Right hindlimb (tissue), 1 donor: ENCODE measurements around the gene AKR1C2.
"Not testable (repeated sequence)": the region's sequence is repeated elsewhere in the genome, so short reads cannot be mapped to it uniquely, and the experiment has no call there.

Experiments
- DNase-seq: peaks from one replicate; pipeline ENCODE4 v3.0.0-alpha.2; 2018

Gene AKR1C2

DNA sequence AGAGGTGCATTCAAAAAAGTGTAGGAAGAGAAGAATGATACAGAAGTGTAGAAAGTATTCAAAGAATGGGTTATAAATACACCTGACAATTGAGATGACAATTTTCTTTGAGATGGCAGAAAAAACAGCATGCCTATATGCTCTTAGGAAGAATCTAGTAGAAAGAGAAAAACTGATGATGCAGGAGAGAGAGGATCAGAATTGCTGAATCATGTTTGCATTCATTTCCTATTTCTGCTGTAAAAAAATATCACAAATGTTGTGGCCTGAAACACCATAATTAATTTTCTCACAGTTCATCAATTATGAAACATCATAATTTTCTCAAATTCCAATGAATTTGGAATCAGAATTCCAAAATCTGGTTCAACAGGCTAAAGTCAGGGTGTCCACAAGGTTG lies 50.3 kb downstream of the AKR1C2 start:
- no peak for DNase-seq

DNA sequence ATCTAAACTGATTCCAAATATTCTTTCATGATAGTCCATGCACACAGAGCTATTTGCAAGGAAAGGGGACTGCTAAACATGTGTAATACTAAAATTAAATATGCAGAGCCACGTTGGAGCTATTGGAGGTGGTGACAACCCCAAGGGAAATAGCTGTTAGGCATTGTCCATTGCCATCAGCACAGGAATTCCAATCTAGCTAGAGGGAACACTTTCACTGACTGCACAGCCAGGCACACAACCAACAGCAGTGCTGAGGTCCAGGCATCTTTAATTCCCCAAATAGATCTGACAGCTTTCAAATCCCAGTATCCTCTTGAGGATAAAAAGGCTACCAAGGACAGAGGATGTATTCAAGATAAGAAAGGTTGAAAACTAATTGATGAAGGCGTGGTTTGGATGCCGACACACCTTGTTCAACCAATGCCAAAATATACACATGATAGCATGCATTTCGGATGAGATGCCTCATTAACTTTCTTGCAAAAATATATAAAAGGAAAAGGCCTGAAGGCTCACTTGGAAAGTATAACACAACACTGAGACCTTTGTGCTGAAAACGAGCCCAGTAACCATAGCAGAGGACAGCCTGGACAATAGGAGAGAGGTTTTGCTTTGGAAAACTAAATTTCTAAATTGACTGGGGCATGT lies 52.0 kb downstream of the AKR1C2 start:
- not testable (repeated sequence) for DNase-seq

DNA sequence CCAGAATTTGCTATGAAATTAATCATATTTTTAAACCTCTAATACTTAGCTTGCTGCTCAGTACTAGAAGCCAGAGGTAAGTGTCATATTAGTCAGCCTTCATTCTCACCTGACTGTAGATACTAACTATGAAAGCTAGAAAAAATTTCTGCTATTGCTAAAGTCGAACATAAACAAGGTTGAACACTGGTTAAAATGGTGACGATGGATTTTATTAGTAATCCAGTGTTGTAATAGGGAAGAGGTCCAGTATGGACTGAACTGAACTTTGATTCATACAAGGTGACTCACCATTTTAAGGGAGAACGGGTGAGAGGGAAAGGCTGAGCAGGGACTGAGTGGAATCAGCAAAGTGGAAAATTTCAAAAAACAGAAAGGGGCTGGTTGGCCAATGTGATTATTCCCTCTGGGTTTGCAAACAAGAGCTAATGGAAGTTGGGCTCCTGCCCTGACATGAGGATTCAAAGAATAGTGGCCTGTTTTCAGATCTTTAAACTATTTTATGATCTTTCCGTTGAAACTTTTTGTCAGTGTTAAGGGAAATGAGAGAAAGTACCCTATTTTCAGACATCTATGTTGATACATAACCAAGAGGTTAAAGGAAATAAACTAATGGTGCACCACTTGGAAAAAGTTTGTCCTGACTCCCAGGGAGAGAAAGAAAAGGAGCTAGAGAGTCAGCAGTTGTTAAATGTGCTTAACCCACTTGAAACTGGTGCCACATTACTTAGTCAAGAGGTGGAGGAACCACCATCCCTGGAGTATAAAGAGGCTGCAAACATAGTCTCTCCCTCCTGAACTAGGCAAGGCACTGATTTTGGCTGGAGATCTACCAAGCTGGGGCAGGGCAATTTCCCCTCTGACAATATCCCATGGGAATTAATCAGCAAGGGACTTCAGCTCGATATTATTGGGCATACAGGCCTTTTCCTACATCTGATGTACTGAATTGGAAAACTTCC lies 55.7 kb downstream of the AKR1C2 start:
- DNase-seq, result no peak

DNA sequence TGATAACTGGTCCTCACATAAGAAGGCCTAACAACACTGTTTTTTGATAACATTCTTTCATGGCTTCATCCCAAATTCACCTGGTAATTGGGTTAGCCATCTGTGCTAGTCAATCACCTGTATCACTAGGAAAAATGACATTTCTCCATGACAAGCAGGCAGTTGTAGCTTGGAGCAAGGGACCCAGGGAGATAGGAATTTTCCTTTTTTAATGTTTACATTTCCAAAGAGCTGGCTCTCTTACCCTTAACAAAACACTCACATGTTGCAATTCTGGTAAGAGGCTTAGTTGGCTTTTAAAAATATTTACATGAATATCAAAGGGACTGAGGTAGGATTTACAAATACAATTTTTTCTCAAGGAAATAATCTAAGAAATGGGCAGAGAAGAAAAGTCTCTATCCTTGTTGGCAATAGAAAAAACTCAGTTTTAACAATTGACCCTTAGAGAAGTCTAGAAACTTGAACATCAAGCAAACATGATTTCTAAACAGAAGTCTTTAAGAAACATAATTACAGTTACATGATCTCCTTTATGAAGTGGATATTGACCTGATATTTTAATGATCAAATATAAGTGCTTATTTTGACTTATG lies 56.5 kb downstream of the AKR1C2 start:
- no peak for DNase-seq

DNA sequence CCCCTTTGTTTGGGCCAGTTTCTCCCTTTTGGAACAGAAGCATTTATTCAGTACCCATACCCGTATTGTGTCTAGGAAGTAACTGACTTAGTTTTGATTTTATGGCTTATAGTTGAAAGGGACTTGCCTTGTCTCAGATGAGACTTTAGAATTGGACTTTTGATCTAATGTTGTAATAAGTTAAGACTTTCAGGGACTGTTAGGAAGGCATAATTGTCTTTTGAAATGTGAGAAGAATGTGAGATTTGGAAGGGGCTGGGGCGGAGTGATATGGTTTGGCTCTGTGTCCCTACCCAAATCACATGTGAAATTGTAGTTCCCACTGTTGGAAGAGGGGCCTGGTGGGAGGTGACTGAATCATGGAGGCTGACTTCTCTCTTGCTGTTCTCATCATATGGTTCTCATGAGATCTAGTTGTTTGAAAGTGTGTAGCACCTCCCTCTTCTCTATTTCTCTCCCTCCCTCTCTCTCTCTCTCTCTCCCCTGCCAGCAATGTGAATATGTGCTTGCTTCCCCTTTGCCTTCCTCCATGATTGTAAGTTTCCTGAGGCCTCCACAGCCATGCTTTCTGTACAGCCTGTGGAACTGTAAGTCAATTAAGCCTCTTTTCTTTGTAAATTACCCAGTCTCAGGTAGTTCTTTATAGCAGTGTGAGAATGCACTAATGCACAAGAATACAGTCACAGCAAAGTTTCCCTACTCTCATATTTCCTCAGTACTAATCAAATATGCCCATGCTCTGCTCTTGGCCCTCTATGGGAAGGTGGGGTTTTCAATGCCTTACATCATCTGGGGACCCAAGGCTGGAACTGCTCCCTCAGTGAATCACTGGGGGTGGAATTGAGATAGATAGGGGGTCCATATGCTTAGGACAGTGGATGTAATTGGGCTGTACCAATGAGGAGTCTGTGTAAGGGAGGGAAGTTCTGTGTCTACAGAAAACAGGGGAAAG lies 57.6 kb downstream of the AKR1C2 start:
- DNase-seq, result no peak

DNA sequence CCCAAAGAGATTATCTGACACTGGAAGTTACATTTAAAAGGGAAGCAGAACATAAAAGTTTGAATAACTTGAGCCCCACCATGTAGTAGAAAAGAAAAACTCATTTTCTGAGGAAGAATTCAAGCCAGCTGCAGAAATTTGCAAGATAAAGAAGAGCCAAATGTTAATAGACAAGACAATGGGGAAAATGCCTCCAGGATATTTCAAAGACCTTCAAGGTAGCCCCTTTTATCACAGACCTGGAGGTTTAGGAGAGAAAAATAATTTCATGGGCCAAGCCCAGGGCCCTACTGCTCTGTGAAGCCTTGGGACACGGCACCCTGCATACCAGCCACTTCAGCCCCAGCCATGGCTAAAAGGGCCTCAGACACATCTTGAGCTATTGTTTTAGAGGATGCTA lies 58.8 kb downstream of the AKR1C2 start:
- DNase-seq, result no peak

DNA sequence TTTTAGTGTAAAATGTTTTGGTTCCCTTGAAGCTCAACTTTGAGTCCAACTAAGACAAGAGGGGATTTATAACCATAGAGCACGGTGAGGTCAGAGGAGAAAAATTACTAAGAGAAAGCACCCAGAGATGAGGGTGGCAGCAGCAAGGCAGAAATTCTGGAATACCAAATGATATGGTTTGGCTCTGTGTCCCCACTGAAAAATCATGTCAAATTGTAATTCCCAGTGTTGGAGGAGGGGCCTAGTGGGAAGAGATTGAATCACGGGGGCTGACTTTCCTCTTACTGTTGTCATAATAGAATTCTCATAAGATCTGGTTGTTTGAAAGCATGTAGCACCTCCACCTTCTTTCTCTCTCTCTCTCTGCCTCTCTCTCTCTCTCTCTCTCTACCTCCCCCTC lies 59.8 kb downstream of the AKR1C2 start:
- DNase-seq, result no peak

DNA sequence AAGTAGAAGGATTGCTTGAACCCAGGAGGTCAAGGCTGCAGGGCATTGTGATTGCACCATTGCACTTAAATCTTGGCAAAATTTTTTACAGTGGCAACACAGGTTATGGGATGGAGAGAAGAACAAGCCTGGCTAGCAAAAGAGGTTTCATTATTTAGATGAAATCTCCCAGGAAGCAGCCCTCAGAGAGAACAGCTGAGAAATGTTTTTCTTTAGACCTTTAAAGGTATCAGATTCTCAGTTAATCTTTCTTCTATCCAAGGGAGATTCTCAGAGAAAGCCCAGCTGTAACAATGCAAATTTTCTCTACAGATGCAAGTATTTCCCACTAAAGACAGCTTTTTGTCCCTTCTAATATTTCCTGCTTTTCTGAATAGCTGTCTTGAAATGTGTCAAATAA lies 60.2 kb downstream of the AKR1C2 start:
- not testable (repeated sequence) for DNase-seq

DNA sequence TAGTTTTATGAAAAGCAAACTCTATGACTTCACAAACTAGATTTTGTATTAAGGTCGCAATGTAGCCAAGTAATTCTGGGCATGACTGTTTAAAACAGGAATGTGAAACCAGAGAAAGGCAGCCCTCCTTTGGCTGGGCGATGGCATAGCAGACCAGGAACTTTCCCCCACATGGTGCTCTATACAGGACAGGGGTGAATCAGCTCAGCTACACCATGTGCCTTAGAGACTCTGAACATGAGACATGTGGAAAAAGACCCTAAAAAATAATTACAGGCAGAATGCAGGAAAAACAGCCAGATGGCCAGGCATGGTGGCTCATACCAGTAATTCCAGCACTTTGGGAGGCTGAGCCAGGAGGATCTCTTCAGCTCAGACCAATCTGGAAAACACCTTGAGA lies 60.7 kb downstream of the AKR1C2 start:
- peak; percentile 38 for DNase-seq

DNA sequence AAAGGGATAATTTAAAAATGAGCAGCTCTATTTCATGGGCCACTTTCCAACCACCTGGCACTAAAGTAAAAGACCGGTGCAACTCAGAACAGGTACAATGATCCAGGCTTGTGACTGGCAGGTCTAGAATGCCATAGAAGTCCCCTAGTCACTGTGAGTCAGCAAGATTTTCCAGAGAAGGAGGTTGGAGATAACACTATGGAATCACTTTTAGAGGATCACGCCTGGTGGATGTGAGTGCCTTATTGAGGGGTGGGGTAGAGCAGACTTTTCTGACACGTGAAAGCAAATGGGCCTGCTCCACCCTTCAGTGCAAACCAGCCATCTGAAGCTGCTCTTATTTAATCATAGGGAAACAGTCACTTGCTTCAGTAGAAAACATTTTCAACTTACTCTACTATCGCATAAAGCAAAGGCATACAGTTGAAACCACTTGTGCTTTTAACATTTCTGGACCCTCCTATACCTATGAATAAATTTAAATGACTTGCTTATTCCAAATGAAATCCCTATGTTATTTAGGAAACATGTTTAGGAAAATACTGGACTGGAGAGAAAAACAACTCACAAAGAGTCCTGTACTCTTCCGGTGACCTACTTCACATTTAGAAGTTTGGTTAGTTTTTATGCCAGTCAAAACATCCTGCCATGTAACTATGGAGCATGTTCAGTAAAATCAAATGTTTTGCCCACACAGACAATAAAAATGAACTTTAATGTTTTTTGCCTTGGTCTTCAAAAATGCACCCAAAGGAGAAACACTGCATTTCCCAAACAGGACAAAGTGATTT lies 61.9 kb downstream of the AKR1C2 start:
- DNase-seq, result no peak

DNA sequence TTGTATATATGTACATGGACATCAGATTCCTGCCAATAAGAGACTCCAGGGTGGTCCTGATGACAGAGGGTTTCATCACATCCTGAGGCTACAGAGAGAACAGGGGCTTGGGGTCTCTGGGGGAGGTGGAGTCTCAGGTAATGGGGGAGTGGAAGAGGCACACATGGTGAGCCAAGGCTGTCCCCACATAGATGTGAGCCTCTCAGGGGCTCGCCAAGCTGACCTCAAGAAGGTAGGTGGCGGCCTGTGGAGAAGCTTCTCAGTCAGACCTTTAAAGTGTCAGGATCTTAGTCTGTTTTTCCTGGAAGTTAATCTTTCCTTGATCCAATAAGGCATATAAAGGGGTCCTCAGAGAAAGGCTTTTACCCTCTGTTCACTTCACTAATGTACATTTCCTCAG lies 62.7 kb downstream of the AKR1C2 start:
- DNase-seq, result not testable (repeated sequence)

DNA sequence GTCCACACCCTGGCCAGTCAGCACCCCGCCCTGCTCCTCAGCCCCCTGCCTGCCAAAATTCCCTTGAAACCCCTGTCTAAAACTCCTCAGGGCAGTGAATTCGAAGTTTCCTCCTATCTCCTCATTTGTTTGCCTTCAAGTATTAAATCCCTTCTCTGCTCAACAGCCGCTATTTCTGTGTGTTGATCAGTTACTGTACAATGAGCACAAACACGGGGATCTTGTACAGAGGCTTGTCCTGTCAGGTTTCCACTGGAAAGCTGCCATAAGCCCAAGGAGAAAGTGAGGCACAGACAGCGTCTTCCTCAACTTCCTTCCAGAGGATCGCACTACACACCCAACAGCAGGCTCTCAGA lies 63.6 kb downstream of the AKR1C2 start:
- not testable (repeated sequence) for DNase-seq

DNA sequence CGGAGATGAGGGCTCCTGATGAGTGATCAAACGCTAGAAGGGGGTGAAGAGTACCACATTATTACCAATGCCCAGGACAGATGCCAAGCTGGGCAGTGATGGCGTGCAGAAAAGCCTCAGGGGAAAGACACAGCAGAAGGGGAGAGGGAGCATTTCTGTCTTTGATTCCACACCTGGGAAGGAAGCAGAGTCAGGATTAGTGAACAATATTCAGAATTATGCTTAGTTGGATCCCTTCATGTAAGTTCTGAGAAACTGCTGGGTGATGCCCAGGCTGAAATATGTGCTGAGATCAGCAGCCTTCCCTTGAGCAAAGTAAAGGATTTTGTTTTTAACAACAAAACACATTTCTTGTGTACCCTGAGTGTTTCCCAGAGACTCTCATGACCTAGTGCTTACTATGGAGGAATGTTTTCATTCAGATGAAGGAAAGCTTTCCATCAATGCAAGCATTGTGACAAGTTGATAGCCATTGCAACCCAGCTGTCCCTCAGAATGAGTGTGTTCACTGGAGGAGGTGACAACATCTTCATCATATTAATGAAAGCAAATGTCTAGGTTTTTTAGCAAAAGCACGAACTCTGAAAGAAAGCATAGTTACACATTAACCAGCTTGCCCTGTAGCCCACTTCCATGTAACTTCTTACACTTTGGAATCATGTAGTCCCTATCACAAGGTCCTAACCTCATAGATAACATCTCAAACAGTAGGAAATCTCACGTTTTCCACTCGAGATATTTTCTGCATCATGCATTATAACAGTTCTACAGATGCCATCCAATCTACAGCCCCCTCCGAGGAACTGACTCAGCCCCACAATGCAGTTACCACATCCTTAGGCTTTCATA lies 64.2 kb downstream of the AKR1C2 start:
- no peak for DNase-seq
